CD4-positive, alpha-beta T cell treated with Interleukin-4 for 1 hour (primary cell): ENCODE data around the gene TMEM40.
A peak's percentile ranks its signal among the peaks of the same experiment; 100 is the strongest.
"Not testable (repeated sequence)": the region's sequence is repeated elsewhere in the genome, so short reads cannot be mapped to it uniquely, and the experiment has no call there.

Experiments
- DNase-seq, 2 donors: peaks; one replicate each; pipeline ENCODE4 v3.0.0-alpha.2; 2020 to 2022

The TMEM40 gene

DNA sequence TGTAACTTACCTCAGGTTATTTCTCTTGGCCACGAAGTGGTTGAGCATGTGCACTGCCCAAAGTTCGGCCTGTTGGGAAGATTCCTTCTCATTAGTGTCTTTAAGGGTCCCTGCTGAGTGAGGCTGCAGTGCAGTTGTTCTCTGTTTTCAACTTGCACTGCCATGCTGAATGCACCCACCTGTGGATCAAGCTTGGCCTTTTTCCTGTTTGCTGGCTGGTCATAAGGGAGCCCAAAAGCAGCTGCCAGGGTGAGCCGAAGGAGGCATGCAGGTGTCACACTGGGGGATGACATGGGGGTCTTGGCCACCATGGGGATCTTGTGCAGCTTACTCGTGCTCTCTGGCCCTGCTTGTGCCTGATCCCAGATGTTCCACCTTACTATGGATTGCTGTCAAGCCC, 49.0 kb downstream of the TMEM40 start:
- DNase-seq, result no peak

DNA sequence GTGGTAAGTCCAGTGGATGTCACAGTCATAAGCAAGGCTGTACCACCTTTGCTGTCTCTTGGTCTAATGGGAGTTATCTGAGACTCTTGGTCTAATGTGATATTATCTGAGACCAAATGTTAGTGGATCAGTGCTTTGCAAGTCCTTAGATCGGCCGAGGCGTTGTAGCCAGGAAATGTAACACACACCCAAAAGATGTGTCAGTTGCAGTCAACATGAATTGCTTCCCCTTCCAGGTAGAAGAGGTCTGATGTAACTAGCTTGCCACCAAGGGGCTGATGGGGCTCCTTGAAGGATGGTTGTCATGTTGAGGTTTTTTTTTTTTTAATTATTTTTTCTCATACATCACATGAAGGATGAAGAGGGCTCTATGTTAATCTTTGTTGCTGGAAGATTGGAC, 49.7 kb downstream of the TMEM40 start:
- no peak for DNase-seq

DNA sequence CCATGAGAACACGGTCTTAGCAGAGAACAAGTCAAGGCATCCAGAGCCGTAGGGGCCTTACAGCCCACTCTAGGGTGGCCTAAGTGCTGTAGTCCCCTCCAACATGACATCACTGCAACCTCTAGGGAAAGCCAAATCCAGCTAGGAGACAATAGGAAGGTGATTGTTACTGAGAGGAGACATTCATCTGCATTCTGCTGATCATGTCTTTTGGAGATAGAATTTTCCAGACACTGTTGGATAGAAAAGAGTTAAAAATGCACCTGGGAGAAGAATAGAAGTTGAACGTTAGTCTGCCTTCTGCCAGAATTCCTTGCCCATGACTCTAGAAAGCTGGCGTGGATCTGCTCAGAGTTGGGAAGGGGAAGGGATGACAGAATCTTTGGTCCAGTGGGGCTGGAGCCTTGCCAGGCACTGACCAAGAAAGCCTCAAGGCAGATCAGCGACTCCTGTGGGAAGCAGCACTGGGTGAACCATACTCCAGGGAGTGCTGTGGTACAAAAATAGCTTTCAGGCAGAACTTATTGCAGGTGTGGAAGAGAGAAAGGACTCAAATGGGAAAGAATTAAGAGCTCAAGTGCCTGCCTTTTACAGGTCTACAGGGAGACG, 50.4 kb downstream of the TMEM40 start:
- DNase-seq, result no peak

GRCh38 chr3:12707449-12707848, 51.6 kb downstream of the TMEM40 start:
- DNase-seq, result no peak

- peak; percentile 72 to 75 for DNase-seq
Measured at GRCh38 chr3:12706504-12707253, 52.4 kb downstream of the TMEM40 start.

- DNase-seq, result no peak
Measured at GRCh38 chr3:12705981-12706380, 53.1 kb downstream of the TMEM40 start.

DNA sequence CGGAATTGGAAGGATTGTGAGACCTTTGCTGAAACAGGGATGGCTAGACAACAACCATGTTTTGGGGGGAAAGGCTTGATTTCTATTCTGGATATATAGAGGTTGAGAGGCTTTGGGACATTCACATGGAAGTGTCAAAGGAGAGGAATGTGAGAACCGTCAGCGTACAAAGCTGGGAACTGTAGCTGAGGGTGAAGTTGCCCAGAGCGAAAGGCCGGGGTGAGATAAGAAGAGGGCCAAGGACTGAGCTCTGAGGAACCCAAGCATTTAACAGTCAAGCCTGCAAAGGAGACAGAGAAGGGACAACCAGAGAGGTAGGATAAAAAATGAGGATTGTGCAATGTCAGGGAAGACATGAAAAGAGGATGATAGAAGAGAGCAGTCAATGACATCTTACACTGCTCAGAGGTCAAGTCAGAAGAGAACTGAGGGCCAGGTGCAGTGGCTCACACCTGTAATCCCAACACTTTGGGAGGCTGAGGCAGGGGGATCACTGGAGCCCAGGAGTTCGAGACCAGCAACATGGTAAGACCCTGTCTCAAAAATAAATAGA, 53.6 kb downstream of the TMEM40 start:
- DNase-seq, result no peak

- DNase-seq, result no peak
Measured at GRCh38 chr3:12702501-12702900, 56.6 kb downstream of the TMEM40 start.

- not testable (repeated sequence) for DNase-seq
Measured at GRCh38 chr3:12701601-12702000, 57.5 kb downstream of the TMEM40 start.

- DNase-seq, result no peak
Measured at GRCh38 chr3:12700800-12701199, 58.3 kb downstream of the TMEM40 start.

GRCh38 chr3:12695916-12696315, 63.1 kb downstream of the TMEM40 start:
- DNase-seq, result no peak

DNA sequence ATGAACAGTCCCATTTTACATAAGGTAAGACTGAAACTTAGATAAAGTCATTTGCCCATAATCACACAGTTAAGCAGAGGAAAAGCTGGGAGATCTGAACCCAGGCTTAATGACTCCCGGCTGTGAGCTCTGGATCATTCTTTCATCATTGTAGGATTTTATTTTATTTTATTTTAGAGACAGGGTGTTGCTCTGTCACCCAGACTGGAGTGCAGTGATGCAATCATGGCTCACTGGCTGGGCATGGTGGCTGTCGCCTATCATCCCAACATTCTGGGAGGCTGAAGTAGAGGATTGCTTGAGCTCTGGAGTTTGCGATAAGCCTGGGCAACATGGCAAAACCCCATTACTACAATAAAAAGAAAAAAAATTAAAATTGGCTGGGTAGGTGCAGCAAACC, 63.9 kb downstream of the TMEM40 start:
- no peak for DNase-seq

DNA sequence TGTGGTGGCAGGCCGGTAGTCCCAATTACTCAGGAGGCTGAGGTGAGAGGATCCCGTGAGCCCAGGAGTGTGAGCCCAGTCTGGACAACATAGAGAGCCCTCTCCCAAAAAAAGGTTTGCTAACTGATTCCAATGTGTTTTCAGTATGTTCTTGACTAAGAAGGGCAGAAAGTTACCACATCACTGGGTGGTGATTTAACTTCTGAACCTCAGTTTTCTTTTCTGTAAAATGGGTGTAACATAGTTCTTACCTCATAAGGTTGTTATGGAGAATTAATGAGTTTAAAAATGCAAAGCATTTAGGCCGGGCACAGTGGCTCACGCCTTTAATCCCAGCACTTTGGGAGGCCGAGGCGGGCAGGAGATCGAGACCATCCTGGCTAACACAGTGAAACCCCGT, 66.6 kb downstream of the TMEM40 start:
- DNase-seq, result no peak

- no peak for DNase-seq
Measured at GRCh38 chr3:12689997-12690711, 68.9 kb downstream of the TMEM40 start.

GRCh38 chr3:12687948-12688347, 71.1 kb downstream of the TMEM40 start:
- DNase-seq, result no peak

DNA sequence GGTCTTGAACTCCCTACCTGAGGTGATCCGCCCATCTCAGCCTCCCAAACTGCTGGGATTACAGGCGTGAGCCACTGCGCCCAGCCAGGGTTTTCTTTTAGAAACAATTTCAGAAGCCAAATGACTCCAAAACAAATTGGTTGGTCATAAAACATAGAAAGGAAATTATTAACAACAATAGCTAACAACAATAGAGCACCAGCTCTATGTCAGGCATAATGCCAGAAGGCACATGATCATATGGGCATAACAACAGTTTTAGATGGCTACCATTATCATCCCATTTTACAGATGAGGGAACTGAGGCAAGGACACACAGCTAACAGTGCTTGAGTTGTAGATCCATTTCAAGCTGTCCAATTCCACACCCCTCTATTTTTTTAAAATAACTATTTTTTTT, 73.0 kb downstream of the TMEM40 start:
- DNase-seq, result no peak
